ENCODE data around the gene METTL24. TPM values are rescaled to one million over a fixed set of nuclear protein-coding genes. Genes with fewer than 3 reads are reported as not detected.

Gene METTL24
- total RNA-seq, 1 donor from 2014 or later, result not detected

- no peak for DNase-seq (ENCODE audit: low read depth in 2 of 2)
Measured at GRCh38 chr6:110196874-110197273, 161.3 kb downstream of the METTL24 start.

GRCh38 chr6:110195639-110196038, 162.5 kb downstream of the METTL24 start:
- no peak for DNase-seq (ENCODE audit: low read depth in 2 of 2)

Other genes starting within 250 kb of the METTL24 start
- gene WASF1, start 178.7 kb downstream of the METTL24 start, total RNA-seq, result 6.8 and 9.5 TPM in 2 replicates
- 13.0 and 15.6 TPM in 2 replicates for gene CDC40, start 177.9 kb downstream of the METTL24 start, total RNA-seq
- gene DDO, start 57.2 kb upstream of the METTL24 start, total RNA-seq, result 3.3 and 3.8 TPM in 2 replicates
- gene SLC22A16, start 118.3 kb upstream of the METTL24 start, total RNA-seq, result not detected in 2 replicates